GM18868 (cell line): ENCODE data around the gene FRMD4A.
"Not testable (repeated sequence)": the region's sequence is repeated elsewhere in the genome, so short reads cannot be mapped to it uniquely, and the experiment has no call there.

Experiments
- ATAC-seq: cut with Tn5 transposase; IDR thresholded peaks from one replicate; pipeline ENCODE4 v1.9.1; 2021; ENCODE audit warnings: mild to moderate bottlenecking, moderate library complexity; ENCODE audit not compliant: unreplicated experiment

Gene FRMD4A

DNA sequence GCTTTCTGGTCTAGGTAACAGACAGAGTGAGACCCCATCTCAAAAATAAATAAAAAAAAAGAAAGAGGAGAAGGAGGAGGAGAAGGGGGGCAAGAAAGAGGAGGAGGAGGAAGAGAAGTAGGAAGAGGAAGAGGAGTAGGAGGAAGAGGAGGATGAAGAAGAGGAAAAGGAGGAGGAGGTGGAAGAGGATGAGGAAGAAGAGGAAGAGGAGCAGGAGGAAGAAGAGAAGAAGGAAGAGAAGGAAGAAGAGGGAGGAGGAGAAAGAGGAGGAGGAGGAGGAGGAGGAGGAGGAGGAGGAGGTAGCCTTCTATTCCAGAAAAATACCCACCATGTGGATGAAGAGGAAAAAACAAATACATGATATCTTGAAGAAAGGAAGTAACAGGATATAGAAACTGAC lies 172.1 kb downstream of the FRMD4A start:
- no peak for ATAC-seq

DNA sequence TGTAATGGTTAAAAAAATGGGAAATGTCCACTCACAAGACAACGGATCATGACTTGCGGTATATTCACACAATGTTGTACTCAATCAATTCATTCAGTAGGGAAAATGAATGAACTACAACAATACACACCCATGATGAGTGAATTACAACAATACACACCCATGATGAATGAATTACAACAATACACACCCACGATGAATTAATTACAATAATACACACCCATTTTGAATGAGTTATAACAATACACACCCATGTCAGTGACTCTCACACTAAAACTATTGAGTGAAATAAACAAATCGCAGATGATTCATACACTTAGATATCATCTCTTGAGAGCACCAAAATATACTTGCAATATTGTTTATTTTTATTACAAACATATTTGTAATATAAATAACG lies 174.6 kb downstream of the FRMD4A start:
- no peak for ATAC-seq

DNA sequence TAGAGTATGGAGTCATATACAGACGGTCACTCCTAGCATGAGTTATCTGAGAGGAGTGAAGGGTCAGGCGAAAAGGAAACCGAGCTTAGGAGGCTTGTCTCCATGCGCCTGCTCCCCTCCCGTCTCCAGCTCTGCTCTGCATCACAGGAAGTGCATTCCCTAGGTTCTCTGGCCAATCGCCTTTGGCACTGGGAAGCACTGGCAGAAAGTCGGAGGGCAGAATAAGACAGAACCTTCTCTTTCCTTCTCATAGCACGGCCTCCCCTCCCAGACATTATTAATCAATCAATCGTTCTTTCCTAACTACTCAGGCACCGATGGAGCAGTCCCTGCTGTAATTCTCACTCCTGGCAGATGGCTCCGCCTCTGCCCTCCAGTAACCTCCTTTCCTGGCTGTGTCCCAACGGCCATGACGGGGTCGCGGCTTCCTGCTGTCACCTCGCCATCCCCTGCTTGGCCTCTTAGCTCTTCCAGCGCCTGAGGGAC lies 177.1 kb downstream of the FRMD4A start:
- no peak for ATAC-seq

DNA sequence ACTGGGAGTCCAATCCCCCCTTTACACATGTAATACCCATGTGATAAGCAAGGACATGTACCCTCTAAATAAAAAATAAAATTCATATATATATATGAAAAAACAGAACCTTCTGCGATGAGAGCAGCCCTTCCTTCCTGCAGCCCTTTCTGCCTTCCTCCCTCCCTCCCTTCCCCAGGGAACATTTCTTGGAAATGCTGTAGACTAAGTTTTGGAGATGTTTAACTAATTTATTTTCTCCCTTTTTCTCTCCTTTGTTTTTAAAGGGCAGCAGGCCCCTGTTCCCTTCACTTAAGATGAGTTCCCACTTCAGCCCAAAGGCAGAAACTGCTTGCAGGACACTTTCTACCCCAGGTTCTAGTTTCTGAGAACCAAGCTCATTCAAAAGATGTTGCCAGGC lies 179.2 kb downstream of the FRMD4A start:
- no peak for ATAC-seq

DNA sequence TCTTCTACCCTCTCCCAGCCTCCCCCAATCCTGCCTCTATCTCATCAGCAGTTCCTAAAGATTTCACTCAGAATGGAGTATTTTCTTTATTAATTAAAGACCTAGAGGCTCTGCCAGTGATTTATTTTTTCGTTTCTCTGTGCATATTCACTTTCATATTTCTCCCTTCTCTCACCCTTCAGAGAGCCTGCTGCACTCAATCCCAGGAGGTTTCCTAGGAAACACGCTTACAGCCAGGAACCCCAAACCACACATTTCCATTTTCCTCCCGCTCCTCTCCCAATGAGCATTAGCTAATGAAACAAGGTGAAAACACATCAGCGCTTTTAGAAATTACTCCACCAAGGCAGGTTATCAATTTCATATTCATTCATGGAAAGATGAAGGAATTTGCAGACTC lies 180.2 kb downstream of the FRMD4A start:
- ATAC-seq: no peak

DNA sequence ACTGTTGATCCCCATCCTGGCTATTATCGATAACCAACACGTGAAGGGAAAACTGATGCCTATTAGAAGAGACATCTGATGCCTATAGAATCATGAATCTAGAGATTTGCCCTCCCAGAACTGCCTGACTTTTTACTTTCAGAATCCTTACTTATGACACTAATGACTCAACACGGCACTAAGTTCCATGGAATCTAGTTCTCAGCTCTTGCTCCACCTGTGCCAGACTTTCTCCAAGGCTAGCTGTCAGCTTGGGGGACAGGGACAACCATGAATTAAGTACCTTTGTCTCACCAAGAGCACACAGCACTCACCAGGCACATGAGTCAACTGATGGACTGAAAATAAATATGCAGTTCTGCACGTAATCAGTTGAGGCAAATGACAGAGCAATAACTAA lies 184.2 kb downstream of the FRMD4A start:
- no peak for ATAC-seq

DNA sequence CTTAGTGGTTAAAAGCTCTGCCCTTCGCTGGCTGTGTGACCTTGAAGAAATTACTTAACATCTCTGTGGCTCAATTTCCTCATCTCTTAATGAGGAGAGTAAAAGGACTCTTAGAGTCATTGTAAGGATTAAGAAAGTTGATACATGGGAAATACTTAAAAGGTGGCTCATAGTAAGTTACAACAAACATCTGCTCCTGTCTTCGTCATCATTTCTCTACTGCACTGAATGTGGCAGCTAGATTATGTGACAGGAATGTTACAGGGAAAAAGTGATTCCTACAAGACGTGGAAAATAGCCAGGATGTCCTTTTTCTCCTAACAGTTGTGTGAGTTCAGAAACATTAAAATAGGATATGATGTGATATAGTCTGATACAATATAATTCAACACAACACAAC lies 184.7 kb downstream of the FRMD4A start:
- ATAC-seq: no peak

DNA sequence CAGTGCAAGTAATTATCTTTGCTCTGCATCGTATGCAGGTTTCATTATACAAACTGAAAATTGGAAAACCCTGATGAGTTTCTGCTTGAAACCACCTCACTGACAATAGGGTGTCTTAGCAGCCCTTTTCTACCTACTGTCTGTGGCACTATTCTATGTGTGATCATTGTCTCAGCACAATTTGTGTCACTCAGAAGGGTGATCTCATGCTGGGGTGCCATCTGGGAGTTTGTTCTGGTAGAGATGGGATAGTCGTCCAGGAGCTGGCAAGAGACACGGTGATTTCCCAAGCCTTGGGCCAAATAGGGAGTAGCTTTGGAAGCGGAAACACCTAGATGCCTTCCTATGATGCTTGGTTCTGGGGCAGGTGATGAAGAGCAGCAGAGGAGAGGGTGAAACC lies 186.3 kb downstream of the FRMD4A start:
- no peak for ATAC-seq

DNA sequence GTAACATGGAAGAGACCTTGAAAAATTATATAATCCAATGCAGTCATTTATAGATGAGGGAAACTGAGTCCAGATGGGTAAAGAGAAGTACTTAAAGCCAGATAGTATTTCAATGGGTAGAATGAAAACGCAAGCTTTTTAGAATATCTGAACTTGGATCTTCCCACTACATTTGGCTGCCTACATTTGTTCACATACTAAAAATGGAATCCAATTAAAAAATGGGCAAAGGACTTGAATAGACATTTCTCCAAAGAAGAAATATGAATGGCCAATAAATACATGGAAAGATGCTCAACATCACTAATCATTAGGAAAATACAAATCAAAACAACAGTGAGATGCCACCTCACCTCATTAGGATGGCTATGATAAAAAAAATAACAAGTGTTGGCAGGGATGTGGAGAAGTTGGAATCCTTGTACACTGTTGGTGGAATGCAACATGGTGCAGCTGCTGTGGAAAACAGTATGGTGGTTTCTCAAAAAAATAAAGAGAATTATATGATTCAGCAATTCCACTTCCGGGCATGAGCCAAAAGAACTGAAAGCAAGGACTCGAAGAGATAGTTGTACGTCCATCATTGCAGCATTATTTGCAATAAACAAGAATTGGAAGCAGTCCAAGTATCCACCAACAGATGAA lies 188.0 kb downstream of the FRMD4A start:
- ATAC-seq: no peak

DNA sequence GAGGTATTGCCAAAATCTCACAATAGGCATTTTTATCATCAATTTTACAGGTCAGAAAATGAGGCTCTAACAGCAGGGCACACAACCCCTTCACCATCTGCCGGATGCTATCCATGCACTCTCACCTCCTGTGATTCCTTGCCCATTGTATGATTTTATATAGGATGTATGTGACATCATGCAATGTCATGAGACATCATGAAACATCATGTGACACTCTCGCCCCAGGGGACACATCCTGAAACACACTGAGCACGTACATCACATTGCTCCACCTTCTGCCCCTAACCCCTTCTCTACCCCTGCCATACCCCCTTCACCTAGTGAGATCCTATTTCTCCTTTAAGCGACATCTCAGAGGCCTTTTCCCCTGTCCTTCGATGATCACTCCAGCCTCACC lies 189.4 kb downstream of the FRMD4A start:
- no peak for ATAC-seq

DNA sequence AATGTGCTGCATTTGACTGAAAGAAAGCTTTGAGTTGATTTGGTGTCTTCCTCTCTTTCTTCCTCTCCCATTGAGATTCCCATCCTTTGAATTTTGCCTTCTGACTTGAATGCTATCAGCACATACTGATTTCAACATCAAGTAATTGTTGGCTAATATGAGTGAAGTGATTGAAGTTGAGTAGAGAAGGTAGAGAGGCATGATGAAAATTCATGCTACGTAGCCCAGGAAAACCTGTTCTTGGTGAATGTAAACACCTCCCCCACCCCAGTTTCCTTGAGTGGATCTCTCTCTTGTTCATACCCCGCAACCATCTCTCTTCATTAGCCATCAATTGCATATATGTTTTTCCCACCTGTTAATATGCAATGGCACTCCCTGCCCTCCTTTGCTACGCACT lies 193.3 kb downstream of the FRMD4A start:
- ATAC-seq: no peak

DNA sequence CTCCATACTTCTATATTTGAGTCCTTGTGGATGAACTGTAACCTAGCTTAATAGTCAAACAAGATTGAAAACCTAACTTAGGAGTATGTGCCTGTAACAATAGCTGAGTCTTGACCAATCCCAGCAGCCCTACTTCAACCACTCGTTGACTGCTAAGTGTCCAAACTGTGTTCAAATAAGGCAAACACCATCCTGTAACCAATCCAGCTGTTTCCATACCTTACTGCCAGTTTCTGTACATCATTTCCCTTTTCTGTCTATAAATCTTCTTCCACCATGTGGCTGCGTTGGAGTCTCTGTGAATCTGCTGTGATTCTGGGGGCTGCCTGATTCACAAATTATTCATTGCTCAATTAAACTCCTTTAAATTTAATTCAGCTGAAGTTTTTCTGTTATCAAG lies 195.5 kb downstream of the FRMD4A start:
- not testable (repeated sequence) for ATAC-seq

DNA sequence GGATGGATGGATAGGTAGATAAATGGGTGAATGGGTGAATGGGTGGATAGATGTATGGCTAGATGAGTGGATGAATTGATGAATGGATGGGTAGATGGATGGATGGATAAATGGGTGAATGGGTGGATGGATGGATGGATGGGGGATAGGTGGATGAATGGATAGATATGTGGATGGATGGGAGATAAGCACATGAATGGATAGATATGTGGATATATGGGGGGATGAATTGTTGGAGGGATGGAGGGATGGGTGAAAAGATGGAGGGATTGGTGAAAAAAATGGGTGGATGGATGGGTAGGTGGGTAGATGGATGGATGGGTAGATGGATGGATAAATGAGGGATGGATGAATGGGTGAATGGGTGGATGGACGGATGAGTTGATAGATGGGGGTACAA lies 196.4 kb downstream of the FRMD4A start:
- no peak for ATAC-seq

DNA sequence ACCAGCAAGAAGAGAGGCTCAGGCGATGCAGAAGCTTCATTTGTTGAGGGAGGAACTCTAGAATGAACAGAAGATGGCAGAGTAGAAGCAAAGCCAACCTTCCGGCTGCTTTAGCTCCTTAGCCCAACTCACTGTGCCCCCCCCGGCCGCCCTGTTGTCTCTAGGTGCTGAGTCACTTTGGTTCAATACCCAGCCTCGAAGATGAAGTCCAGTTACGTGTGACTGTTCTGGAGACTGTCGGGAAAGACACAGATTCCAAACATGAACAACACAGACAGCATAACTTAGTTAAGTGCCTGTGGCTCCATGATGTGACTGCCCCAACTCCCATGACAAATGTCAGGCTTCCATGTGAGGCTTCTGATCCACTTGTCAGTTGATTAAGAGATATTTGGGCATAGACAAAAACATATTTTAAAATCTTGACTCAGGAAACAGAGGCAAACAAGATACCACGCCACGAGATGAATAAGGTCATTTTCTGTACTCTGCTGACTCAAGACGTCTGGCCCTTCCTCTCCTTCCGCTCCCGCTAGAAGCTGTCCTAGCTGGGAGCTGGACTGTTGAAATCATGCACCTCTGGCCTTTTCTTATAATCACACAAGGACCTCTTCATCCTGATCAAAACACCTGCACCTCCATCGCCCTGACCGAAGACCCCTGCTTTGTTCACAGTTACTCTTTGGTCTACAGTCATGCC lies 199.3 kb downstream of the FRMD4A start:
- no peak for ATAC-seq

DNA sequence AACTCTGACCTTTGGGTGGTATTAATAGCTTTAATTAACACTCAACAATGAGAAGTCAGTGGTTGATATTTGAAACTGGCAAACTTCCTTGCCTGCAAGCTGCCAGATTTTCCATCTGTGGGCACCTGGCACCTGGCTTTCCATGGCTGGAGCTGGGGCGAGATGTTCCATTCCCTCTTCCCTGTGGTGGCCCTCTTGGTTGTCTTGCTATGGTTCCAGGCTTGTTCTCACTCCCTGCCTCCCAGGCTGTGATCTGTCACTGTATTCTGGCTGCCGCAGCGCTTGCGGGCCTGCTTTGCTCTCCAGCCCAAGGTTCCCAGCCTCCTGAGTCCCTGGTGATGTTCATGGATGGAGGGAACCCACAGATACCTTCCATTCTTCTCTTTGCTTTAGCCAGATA lies 201.0 kb downstream of the FRMD4A start:
- no peak for ATAC-seq

DNA sequence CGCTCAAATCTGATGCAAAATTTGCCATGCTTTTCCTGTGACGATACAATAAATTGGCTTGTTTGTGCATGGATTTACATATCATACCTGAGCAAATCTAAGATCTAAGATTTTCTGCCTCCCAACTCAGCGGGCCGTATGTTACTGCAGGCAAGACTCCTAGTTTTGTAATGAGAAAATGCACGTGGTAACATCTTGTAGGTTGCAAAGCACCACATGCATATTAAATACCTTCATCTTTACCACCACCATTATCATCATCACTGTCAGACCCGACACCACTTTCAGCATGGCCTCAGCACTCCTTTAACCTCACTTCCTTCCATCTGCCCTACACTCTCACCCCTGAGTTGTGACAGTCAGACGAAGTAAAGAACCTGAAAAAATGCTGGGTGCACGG lies 202.2 kb downstream of the FRMD4A start:
- no peak for ATAC-seq

DNA sequence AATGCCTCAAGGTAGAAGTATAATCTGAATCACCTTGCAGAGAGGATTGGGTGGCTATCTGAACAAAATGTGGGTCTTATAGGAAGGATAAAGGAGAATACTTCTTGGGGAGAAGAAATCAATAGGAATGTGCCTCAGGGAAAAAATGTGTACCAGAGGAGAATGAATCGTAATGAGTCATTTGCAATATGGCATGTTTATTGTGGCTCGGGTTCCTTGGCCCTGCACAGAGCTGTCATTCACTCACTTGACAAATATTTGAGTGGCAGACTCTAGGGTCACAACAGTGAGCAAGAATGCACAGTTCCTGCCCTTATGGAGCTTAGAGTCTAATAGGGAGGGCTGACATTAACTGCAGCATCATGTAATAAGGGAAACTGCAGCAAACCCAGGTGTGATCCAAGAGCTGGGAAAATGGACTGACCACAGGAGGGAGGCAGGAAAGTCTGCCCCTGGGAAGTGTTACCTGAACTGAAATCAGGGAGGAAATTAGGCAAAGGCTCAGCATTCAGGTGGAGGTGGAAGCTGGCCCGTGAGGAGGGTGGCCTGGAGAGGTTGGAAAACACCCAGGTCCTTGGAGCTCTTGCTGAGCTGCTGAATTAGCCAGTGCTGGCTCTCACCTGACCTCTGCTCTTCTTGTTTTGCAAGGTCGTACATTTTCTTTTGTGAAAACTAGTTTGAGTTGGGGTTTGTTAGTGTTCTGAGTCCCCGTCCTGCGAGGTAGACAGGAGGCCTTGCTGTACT lies 203.9 kb downstream of the FRMD4A start:
- no peak for ATAC-seq

DNA sequence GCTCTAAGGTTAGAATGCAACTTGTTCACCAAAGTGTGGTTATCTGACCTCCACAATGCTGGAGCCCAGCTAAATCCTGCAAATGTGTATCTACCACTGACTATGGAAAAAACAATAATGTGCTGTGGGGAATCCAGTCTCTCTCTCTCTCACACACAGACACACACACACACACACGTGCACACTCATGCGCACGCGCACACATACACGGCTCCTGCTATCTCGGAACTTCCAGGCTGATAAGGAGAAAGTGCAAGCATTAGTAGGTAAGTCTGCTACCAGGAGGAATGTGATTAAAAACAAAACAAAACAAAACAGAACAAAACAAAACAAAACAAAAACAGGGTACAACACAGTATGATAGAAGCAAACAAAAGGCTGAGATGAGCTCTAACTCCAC lies 205.2 kb downstream of the FRMD4A start:
- no peak for ATAC-seq

DNA sequence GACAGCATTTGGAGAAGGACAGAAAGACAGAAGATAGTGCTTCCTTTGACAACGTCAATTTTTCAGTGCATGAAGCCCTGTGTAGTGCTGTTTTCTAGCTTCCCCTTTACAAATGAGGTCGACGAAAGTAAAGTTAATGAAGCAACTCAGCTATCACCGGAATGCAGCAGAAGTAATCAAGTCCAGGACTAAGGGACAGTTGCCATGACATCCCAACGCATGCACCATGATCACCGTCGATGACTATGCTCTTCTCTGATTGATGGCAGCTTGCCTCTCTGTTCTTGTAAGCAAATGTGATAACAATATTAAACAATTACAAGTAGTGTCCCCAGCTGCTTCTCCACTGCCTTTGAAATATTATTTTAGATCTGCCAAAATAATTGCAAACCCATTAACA lies 205.8 kb downstream of the FRMD4A start:
- ATAC-seq: no peak

DNA sequence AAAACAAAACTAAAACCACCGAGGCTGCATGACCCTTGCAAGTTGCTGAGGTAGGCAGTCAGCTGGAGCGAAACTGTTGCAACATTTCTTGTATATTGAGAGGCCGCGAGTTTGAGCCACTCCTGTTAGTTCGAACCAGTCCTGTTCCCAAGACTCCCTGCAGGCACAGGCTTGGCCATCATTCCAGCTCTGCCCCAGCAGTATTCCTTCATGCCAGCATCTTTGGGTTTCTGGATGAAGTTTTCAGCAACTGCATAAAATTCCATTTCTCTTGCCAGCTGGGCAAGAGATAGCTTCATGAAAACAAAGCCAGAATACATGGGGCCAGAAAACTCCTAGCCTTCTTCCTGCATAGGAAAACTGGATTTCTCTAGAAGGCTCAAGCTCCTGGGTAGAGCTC lies 207.6 kb downstream of the FRMD4A start:
- no peak for ATAC-seq

DNA sequence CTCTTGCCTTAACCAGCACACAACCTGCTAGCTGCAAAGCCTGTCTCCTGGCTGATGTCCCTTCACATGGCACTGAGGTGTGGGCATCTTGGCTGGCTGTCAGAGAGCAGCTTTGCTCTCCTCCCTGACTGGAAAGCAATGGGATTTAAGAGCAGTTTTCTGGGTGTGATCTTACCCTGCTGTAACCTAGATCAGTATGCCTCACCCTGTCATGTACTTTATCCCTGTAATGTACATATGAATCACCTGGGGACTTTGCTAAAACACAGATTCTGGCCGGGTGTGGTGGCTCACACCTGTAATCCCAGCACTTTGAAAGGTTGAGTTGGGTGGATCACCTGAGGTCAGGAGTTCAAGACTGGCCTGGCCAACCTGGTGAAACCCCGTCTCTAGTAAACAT lies 209.9 kb downstream of the FRMD4A start:
- no peak for ATAC-seq

DNA sequence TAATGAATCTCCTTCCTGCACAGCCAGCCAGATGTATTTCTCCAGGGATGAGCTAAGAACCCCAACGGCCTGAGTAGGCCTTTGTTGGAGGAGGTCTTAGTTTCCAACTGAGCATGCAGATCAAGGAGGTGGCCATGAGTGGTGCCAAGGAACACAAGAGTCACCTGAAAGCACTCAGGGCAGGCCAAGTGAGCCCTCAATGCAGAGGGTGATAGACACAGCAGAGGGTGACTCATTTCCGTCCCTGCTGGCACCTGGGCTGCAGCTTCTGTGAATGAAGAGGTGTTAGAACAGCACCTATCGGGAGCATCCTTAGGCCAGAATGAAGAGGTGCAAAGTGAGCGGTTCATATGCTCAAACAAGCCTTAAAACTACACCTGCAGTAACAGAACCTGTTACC lies 211.8 kb downstream of the FRMD4A start:
- ATAC-seq: no peak
